ENCODE measurements around the gene IGLL5. TPM values are rescaled to one million over a fixed set of nuclear protein-coding genes. Genes with fewer than 3 reads are reported as not detected.
A peak's percentile ranks its signal among the peaks of the same experiment; 100 is the strongest.

IGLL5 gene
- total RNA-seq, 1 donor from 2014 or later = not detected

DNA sequence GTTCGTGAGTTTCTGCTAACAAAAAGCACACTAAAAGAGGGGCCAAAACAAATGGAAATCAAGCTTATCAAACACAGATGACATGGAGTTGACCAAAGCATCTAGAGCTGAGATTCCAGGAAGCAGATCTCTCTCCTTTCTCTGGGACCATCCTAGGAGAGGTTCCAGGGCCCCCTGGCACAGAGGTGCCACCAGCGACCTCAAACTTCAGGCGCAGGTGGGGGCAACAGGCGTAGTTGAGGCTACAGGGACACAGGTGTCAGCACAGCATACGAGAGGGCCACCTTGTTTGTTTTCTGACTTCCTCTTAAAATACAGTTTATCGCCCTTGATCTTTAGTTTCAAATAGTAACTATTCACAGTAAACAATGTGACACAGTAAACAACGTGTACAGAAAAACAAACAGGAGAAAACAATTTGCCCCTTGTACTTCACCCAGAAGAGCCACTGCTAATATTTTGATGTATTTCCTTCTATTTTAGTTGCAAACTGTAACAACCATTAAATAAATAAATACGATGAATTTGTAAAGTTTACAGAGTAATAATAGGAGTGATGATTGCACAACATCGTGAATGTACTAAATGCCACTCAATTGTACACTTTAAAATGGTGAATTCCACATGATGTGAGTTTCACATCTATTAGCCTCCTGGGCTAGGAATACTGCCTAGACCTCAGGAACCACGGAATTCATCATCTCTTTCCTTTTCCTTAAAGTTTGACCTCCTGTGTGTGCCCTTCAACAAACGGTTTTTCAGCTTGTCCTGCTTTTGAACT lies 52.2 kb downstream of the IGLL5 start:
- DNase-seq (ENCODE audit: extremely low spot score, unreplicated experiment) = no peak
- H3K27me3 Mint-ChIP-seq = peaks cover 11% of the 10 kb centered on the region
- no peaks in the 10 kb centered on the region for H3K9me3 Mint-ChIP-seq
- no peaks in the 10 kb centered on the region for H3K36me3 Mint-ChIP-seq
- H3K4me3 Mint-ChIP-seq = no peak overlapping the region
- TF ChIP-seq, protein P1, sequence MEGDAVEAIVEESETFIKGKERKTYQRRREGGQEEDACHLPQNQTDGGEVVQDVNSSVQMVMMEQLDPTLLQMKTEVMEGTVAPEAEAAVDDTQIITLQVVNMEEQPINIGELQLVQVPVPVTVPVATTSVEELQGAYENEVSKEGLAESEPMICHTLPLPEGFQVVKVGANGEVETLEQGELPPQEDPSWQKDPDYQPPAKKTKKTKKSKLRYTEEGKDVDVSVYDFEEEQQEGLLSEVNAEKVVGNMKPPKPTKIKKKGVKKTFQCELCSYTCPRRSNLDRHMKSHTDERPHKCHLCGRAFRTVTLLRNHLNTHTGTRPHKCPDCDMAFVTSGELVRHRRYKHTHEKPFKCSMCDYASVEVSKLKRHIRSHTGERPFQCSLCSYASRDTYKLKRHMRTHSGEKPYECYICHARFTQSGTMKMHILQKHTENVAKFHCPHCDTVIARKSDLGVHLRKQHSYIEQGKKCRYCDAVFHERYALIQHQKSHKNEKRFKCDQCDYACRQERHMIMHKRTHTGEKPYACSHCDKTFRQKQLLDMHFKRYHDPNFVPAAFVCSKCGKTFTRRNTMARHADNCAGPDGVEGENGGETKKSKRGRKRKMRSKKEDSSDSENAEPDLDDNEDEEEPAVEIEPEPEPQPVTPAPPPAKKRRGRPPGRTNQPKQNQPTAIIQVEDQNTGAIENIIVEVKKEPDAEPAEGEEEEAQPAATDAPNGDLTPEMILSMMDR (conservative IDR thresholded peaks at IDR 0.05) = no peak
- H3K27ac Mint-ChIP-seq = no peak overlapping the region
- H3K4me1 Mint-ChIP-seq (ENCODE audit: unreplicated experiment) = peaks cover 4% of the 10 kb centered on the region

DNA sequence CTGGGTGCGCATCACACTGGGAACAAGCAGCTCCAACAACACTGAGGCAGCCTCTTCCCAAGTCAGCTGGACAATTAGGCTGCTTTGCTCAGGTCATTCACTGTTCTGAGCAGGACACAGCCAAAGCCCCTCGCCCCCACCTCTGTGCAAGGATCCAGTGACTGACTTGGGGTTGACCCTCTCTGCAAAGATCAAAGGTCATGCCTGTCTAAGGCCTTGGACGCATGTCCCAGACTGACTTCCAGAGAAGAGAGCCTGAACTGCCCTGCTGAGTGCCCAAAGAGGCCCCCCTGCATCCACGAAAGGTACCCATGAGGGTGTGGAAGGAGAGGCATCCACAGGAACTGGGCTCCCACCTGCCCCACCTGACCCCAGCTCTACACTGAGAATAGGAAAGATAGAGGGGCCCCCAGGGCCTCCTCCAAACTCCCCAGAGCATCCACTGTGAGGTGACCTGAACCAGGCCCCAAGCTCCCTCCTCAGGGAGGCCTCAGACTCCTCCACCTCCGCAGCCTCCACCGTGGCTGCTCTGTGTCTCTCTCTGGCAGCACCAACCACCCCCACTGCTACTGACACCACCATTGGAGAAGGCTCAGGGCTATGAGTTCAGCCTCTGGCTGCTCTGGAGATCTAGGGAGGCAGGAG lies 53.5 kb downstream of the IGLL5 start:
- H3K9me3 Mint-ChIP-seq = no peaks in the 10 kb centered on the region
- peak; percentile 61 for DNase-seq (ENCODE audit: extremely low spot score, unreplicated experiment)
- H3K36me3 Mint-ChIP-seq = no peaks in the 10 kb centered on the region
- H3K27ac Mint-ChIP-seq = no peak overlapping the region
- peaks cover 11% of the 10 kb centered on the region for H3K27me3 Mint-ChIP-seq
- TF ChIP-seq, protein P1 (conservative IDR thresholded peaks at IDR 0.05) = no peak
- peaks cover 4% of the 10 kb centered on the region for H3K4me1 Mint-ChIP-seq (ENCODE audit: unreplicated experiment)
- no peak overlapping the region for H3K4me3 Mint-ChIP-seq

DNA sequence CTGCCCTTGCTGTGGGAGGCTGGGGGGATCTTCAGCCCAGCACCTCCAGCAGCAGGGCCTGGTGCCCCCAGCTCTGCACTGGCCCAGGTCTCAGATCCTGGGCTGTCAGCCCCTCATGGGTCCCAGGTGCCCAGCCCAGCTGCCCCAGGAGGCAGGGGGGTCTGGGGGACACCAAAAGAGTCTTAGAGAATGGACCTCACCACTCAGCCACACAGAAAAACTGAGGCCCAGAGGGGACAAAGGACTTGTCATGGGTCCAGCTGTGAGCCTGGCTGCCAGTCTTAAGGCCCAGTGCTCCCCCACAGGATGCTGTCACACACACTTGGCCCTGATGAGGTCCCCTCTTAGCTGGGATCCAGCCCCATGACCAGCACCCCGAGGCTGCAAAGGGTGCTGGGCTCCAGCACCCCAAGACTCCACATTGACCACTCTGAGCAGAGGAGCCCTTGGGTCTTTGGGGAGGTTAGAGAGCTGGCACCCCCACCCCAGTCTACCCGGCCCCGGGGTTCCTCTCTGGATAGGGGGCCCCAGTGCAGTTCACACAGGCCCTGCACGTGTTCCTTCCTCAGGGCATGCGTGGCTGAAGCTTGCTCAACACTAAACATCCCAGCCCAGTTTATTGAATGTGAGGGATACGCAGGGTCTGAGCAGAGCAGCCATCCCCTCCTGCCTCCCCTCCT lies 54.4 kb downstream of the IGLL5 start:
- Mint-ChIP-seq H3K4me3 (no peak overlapping the region), H3K36me3 (no peaks in the 10 kb centered on the region), H3K27me3 (peaks cover 11% of the 10 kb centered on the region), H3K9me3 (no peaks in the 10 kb centered on the region), H3K4me1 (ENCODE audit: unreplicated experiment) (peaks cover 4% of the 10 kb centered on the region), H3K27ac (no peak overlapping the region)
- TF ChIP-seq, protein P1 (conservative IDR thresholded peaks at IDR 0.05) = no peak
- peak; percentile 56 for DNase-seq (ENCODE audit: extremely low spot score, unreplicated experiment)

DNA sequence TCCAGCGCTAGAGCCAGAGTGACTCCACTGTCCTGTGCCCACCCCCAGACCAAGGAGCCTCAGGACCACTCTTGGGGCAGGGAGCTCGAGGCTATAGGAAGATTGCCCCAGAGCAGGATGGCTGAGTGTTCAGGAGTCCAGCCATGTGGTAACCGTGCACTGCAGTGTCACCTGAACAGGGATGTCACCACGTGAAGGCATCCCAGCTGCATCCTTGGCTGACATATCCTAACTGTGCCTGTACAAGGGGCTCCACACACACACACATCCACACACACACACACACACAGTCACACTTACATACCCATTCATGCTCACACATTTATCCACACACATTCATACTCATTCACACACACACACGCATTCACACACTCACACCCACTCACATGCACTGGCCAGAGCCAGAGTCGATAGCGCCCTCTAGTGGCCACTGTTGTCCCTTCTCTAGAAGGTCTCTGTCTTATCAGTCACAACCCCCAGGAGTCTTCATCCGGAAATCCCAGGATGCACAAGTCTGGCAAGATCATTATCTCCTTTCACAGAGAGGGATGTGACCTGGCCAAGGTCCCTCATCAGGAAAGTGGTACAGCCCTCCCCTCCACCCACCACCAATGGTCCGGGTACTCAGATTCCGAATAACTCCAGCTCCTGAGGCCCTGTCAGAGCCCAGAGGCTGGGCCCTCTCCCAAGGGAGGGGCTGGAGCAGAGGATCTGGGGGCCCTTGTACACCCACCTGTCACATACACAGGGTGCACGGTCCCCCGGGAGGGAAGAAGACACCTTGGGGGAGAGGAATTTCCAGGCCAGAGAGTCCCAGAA lies 55.1 kb downstream of the IGLL5 start:
- Mint-ChIP-seq H3K27ac (peak overlapping the region; percentile 1), H3K4me3 (no peak overlapping the region), H3K27me3 (peaks cover 11% of the 10 kb centered on the region), H3K9me3 (no peaks in the 10 kb centered on the region), H3K36me3 (no peaks in the 10 kb centered on the region), H3K4me1 (ENCODE audit: unreplicated experiment) (peaks cover 4% of the 10 kb centered on the region)
- TF ChIP-seq, protein P1 (conservative IDR thresholded peaks at IDR 0.05) = peak; percentile 85
- DNase-seq (ENCODE audit: extremely low spot score, unreplicated experiment) = peak; percentile 70

All from type B pancreatic cell (in vitro differentiated cells).